HG03139 (cell line): ENCODE results near the gene POLR2L.
A peak's percentile ranks its signal among the peaks of the same experiment; 100 is the strongest.

ENCODE experiments used
- ATAC-seq: cut with Tn5 transposase; IDR thresholded peaks from one replicate; pipeline ENCODE4 v1.9.1; 2021; ENCODE audit not compliant: unreplicated experiment

POLR2L gene

DNA sequence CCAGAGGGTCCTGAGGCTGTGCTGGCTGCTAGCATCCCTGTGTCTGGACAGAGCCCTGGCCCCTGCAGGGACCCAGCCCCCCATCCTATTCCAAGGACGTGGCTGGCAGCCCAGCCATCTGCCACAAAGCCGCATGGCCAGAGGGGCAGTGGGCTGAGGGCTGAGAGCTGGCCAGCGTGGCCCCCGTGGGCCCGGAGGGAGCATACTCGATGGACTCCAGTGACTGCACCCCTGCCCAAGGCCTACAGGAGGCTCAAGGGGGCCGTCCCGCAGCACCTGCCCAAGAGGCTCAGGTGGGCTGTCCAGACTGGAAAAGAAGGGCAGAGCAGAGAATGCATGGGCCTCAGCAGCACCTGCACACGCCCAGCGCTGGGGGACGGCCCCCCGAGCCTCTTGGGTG, 13.5 kb upstream of the POLR2L start:
- no peak for ATAC-seq

DNA sequence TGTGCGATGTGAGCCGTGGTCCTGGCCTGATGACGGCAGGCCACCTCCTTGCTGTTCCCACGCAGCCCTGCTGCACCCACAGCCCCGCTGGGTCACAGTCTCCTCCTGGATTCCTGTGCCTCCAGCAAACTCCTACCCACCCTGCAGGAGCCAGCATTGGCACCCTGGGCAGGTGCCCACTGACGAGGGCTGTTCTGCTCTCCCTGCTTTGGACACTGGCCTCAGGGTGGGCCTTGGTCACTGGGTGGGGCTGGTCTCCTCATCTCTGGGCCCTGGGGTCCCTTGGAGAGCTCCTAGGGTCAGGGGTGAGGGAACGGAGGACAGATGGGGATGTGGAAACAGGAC, 13.0 kb upstream of the POLR2L start:
- ATAC-seq = no peak

DNA sequence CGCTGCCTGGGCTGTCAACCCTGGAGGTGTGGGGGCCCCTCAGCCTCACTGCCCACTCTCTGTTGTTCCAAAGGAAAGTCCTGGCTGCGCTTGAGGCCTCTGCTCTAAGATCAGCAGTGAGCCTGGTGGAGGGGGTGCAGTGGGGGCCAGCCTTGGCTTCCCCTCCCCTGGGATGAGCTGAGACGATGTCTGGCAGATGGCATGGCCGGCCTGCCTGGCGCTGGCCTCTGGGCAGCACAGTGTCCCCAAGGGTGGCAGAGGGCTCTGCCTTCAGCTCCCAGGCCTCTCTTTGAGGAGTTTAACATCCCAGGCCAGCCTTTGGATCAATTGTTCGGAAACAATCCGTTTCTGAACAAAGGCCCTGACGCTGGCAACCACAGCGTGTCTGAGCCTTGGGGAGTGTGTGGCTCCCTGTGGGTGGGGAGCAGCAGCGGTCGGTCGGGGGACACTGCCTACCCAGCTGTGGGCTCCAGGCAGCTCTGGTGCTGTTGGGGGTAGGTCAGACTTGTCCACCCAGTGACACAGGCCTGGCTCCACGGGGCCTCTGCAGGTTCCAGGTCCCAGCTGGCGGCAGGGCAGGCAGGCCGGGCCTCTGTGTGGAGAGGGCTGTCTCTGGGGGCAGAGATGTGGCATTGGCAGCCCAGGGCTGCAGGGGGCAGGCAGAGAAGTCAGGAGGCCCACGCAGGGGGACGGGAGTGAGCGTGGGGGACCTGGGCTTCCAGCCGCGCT, 12.4 kb upstream of the POLR2L start:
- ATAC-seq = no peak

DNA sequence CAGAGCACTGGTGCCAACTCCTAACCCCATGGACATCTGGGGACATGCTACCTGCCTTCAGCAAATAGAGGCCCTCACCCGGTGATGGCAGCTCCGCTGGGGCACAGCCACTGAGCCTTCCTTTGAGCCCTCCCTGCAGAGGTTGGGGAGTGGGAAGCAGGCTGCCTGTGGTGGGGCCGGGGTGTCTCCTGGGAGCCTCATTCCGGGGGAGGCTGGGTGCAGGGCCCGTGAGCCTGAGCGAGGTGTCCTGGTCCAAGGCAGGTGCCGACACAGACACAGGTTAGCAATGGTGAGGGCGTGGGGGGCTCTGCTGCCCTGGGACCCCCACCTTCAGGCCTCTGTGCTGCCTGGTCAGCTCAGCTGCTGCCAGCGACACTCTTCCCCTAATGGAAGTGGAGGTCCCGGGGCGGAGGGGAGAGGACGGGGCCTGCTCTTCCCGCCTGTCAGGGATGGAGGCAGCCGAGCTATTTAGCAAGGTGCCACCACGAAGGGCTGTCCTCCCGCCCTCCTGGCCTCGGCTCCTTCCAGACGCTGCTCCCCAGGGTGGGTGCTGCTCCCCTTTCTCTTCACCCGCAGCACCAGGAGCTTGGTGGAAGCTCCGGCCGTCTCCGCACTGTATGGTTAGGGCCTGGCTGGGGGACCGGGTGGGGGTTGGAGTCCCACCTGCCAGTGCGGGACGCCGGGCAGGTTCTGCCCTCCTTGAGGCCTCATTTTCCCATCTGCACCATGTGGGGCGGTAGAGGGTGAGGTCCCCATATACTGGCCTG, 11.5 kb upstream of the POLR2L start:
- ATAC-seq = no peak

DNA sequence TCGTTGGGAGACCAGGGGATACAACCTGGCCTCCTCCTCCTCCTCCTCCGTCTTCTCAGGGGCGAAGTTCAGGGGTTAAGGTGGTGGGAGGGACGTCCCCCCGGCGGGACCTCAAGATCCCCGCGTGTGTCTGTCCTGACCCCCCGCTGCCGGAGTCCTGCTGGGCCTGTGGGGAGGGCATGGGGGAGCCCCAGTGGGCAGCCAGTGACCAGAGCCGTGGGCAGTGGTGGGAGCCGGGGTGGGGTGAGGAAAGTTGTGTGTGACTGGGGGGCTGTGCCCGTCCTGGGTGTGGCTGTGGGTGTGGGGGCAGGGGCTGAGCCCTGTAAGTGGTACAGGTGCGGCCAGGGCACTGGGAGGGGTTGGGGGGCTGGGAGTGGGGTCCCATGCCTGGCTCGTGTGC, 10.4 kb upstream of the POLR2L start:
- ATAC-seq = no peak

DNA sequence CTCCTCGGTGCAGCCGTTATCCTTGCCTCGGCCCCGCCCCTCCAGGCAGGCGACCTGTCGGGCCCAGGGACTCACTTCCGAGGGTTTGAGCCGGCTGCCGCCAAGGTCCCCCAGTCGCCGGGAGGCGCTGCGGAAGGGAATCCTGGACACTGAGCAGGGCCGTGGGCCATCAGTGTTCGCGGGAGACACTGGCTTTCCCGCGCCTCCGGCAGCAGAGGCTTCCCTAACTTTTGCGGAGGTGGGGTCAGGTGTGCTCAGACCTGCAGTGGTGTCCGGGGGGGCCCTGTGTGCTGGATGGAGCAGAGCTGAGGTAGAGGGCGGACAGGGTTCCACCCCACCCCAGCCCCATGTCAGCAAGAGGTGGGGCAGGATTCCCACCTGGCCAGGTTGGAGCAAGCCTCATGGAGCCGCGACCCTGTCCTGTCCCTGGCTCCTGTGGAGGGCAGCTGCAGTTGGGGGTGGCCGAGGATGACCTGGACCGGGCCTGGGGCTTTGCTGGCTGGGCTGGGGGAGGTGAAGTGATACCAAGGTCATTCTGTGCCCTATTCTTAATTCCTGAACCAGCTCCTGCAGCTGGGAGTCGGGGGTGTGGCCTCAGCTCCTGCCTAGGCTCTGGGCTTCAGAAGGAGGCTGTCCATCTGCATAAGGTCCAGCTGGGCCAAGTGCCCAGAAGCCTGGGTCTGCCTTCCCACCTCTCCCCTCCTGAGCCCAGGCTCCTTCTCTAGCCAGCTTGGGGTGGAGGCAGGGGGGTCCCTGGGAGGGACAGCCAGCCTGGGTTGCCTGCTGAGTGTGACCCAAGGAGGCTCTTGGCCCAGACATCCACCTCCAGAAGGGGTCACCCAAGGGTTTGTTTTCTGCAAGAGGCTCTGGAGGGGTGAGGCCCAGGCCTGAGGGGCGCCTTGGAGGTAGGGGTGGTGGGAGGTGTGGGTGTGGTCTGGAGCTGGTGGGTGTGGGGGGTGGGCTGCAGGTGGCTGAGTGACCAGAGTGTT, 8.7 kb upstream of the POLR2L start:
- ATAC-seq = no peak

DNA sequence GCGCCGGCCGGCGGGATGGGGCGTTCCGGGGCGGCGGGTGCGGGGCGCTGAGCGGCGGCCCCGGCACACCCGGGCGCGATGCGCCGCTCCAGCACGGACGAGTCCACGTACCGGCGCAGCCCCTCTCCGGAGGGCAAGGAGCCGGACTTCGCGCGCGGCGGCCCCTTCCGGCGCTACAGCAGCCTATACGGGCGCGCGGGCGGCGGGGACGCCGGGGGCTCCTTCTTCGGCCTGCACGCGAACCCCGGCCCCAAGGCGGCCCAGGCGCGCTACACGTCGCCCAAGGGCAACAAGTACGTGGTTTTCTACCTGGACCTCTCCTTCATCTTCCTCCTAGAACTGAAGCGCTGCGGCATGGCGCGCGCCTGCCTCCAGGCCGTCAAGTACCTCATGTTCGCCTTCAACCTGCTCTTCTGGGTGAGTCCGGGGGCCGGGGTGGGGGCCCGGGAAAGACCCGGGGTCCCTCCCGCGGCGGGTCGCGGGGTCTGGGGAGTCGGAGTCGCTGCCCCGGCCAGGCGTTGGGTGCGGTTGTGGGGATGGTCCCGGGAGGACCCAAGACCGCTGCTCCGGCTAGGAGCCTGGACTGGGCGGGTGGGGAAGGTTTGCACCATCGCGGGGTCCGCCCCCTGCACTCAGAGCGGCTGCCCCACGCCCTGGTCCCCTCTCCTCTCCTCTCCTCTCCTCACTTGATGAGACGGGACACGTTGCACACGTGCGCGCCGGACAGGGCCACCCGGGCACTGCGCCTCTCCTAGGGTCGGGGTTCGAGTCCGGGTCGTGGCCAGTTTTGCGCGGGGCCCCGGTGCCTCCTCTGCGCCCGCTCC, 7.8 kb upstream of the POLR2L start:
- ATAC-seq = no peak

DNA sequence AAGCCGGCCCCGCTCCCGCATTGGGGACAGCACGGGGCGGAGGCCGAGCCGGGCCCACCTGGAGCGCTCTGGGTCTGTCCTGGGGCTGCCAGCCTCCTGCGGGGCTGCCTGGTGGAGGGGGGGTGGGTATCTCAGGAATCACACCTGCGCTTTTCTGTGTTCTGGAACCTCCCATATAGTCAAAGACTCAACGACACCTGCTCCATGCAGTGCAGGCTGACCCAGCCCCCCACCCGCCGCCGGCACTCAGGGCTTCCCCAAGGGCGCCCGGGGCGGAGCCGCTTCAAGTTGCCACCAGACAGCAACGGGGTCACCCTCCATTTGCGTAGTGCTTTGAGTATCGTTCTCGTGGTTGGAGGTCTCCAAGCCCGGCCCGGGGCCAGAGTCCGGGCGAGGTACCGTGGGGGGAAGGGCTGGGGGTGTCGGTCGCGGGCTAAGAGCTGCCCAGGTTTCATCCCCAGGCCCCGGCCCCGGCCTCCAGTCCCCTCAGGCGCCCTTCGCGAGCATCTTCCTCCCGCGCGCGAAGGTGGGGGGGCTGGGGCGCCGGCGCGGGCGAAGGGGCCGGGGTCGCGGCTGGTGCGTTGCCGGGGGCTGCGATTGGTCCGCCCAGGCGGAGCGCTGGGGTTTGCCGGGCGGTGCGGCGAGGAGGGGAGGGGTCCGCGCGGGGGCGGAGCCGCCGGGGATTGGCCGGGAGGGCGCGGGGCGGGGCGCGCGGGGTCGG, 6.9 kb upstream of the POLR2L start:
- no peak for ATAC-seq

DNA sequence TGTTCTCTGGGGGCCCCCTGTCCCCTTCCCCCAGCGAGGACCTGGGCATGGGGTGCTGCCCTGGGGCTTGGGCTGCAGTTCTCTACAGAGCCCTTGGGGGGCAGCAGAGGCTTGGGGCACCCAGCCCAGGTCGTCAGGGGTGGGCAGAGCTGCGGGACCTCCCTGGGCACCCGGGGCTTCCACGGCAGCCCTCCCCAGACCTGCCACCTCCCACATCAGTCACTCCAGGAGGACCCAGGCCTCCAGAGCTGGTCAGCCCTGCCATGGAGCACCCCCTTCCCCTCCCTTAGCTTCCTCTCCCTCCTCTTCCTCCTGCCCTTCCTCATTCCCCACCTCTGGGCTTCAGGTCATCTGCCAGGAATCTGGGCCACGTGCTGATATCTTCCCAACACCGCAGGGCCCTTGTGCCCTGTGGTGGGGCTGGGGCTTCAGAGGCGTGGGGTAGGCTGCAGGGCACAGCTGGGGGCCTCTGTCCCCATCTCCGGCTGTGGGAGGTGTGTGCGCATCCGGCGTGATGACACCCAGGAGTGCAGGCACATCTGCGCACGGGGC, 6.1 kb upstream of the POLR2L start:
- ATAC-seq = no peak

DNA sequence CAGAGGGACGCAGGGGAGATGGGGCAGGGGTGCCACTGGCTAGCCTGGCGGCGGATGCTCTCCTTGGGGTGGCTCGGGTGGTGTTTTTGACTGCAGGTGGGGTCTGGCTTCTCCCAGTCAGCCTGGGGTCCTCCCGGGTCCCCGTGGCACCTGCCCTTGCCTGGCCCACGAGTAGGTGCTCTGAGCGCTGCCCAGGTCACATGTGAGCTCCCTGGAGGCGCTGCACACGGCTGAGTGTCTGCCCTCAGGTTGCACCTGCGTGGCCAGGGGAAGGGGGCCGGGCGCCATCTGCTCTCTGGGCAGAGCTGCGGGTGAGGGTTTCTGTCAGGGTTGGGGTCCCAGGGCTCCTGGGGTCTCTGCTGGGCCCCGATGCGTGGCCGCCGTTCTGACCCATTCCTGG, 5.5 kb upstream of the POLR2L start:
- ATAC-seq = no peak

DNA sequence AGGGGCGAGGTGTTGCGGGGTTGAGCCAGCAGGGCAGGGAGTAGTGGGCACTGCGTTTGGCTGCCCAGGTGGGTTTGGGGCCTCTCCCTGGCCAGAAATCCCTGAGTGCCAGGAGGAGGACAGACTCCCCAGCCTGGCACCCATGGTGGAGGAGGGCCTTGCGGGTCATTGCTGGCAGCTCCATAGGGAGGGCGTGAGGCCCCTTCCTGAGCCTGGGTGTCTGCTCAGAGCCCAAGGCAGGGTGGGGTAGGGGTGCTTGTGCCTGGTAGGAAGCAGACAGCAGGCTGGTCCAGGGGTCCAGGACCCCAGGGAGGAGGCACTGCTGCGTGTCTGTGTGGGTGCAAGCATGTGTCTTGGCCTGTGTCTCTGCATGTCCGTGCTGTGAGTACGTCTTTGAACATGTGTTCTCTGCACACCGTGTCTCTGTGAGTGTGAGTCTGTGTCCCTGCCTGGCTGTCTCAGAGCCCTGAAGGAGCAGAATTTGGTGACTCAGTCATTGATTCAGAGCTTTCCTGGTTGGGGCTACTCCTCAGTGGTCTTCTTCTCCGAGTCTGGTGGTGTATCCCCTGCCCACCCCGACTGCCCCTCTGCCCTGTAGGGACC, 4.3 kb upstream of the POLR2L start:
- no peak for ATAC-seq

DNA sequence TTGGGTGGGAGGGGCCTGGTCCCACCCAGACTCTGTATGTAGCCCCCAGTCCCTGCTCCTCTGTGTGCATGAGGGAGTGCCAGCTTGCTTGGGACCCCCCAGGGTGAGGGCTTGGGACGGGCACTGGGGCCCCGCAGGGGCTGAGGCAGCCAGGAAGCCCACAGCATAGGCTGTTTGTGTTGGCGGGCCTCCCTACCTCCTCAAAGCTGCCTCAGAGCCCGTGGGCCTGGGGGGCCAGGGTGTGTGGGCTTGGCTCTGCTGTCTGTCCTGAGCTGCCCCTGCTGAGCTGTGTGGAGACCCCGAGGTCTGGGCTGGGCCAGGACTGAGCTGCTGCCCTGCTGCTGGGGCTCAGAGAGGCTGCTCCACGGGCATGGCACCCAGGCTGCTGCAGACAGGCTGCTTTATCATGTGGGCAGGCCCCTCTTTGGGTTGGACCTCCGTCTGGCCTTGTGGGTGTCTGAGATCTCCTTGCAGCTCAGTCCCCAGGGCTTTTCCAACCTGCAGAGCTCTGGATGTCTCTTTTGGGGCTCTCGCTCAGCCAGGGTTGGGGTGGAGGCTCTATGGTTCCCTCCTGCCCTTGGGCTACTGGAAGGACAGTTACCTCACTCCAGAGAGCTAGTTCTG, 3.7 kb upstream of the POLR2L start:
- no peak for ATAC-seq

DNA sequence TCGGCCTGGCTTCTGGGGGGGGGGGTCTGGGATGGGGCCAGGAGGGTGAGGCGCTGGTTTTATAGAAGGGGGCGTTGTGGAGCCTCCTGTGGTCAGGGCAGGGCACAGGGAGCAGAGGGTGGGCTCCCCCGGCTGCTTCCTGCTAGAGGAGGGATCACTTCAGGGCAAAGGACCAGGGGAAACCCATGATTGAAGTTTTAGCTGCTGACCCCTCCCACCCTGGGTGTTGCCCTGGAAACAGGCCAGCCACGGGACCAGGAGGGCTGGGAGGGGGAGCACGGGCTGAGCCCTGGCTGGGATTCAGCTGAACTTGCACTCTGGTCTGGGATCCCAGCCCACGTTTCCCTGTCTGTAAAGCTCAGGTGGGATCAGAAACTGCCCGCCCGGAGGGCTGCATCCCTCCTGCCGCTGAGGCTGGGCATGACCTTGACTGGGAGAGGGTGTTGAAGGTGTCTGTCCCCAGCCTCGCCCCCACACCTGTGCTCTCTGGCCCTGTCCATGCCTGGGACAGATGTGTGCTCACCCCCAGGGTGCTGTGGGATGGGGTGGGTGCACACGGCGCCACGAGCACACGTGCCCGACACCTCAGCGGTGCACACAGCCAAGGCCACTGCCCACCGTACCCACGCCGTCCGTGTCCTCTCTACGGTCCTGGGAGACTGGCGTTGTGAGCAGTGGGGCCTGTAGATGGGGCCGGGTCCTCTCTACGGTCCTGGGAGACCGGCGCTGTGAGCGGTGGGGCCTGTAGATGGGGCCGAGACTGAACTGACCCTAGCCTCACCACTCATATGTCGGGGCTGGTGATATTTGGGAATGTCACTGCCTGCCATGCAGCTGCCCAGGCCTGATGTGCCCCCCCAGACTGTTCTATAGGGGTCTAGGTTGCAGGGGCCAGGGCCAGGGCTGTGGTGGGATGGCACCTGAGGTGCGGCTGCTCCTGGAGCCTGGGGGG, 2.6 kb upstream of the POLR2L start:
- ATAC-seq = no peak

DNA sequence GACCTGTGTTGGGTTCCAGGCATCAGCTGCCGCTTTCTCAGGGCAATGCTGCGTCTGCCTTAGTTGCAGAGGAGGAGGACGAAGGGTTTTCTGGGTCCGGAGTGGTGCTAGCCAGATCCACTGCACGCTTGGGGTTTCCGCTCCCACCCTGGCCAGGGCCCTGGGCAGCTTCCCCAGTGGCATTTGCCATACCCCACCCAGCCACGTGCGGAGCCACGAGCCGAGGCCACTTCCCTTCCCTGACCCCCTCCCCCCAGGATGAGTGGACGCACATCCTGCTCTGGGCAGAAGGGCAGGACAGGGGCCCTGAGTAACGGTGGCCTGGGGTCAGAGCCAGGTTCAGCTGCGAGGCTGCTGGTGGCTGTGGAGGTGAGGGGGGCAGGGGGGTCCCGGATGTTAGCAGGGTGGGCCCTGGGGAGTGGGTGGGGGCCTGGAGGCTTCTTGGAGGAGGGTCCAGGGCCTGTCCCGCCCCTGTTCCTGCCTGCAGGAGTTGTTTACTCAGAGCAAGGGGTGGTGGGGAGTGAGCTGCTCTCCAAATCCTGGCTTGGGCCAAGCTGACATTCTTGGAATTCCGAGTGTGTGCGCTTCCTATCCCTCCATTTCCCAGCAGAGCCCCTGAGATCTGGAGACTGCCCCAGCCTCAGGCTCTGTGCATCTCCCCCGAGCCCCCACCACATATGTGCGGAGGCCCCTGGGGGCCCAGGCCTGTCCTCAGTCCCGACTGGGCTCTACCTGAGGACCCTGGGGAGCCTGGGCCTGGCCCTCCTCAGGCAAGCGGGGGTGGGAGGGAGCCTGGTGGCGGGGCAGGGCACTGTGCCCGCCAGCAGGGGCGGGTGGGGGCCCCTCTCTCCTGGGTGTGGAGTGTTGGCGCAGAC, 1.7 kb upstream of the POLR2L start:
- no peak for ATAC-seq

DNA sequence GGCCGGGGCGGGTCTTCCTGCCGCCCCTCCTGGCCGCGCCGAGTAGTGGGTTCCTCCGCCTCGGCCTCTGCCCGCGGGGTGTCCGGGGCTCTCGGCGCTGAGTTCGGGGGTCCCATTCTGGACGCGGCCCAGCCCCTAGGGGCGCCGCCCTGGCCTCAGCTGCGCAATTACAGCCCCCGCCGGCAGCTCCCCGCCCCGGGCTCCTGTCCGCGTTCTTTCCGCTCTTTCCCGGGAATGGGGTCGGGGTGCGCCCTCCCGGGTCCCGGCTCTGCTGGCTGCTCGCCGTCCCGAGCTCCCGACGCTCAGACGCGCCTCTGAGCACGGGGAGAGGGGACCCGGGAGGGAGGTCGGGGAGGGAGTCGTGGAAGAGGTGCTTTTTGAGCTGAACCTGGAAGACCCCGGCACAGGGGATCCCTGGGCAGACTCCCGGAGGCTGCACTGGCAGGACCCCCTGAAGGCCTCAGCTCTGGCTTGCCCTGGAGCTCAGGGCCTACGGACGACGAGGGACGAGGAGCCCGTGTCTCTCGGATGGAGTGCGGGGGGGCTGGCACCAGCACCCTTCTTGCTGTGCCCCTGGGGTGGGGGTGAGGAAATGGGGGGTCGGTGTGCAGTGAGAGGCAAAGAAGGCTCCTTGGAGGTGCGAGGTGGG, 881 bp upstream of the POLR2L start:
- ATAC-seq = no peak

DNA sequence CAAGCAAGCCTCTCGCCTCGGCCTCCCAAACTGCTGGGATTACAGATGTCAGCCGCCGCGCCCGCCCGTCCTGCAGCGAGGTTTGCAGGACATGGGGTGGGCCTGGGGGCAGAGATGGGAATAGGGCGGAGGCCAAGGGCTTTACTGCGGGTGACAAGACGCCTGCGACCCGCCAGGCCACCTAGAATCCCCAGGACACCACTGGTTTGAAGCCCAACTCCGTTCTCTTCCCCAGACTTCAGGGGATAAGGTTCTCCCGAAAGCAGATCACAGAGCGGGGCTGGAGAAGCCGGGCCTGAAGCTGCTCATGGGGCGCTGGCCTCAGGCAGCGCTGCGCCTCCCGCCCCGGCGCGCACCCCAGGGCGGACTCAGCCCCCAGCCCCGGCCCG, 354 bp downstream of the POLR2L start:
- ATAC-seq = peak; percentile 14
